ENCODE data around the gene TUBA4B.
A peak's percentile ranks its signal among the peaks of the same experiment; 100 is the strongest.
"Not testable (repeated sequence)": the region's sequence is repeated elsewhere in the genome, so short reads cannot be mapped to it uniquely, and the experiment has no call there.

TUBA4B gene

DNA sequence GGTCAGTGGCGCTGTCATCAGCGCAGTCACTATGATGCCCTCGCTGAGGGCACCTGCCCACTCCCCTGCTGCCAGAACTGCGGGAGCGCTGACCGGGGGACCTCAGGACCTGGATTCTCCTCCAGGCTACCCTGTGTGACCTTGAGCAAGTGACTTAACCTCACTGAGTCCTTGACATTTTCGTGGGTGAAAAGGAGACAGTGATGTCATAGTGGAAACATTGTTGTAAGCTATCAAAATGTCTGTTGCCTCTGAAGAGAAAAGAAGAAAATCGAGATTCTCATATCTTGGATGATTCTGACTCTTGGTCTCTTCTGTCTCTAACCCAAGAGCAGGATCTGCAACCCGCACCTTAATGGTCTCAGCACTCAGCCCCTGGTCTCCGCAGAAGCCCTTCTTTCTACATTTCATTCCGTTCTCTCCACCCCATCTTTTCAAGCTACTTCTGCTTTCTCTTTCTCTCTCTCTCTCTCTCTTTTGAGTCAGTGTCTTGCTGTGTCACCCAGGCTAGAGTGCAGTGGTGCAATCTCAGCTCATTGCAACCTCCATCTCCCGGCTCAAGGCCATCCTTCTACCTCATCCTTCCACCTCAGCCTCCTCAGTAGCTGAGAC lies 1.7 kb downstream of the TUBA4B start:
- DNase-seq (ENCODE audit: low spot score), result no peak
- TF ChIP-seq, protein P1, sequence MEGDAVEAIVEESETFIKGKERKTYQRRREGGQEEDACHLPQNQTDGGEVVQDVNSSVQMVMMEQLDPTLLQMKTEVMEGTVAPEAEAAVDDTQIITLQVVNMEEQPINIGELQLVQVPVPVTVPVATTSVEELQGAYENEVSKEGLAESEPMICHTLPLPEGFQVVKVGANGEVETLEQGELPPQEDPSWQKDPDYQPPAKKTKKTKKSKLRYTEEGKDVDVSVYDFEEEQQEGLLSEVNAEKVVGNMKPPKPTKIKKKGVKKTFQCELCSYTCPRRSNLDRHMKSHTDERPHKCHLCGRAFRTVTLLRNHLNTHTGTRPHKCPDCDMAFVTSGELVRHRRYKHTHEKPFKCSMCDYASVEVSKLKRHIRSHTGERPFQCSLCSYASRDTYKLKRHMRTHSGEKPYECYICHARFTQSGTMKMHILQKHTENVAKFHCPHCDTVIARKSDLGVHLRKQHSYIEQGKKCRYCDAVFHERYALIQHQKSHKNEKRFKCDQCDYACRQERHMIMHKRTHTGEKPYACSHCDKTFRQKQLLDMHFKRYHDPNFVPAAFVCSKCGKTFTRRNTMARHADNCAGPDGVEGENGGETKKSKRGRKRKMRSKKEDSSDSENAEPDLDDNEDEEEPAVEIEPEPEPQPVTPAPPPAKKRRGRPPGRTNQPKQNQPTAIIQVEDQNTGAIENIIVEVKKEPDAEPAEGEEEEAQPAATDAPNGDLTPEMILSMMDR (IDR thresholded peaks at IDR 0.05), result no peak
- peak overlapping the region; percentile 76 to 92 for H3K27ac ChIP-seq
- H3K4me3 ChIP-seq, result peak overlapping the region; percentile 87

DNA sequence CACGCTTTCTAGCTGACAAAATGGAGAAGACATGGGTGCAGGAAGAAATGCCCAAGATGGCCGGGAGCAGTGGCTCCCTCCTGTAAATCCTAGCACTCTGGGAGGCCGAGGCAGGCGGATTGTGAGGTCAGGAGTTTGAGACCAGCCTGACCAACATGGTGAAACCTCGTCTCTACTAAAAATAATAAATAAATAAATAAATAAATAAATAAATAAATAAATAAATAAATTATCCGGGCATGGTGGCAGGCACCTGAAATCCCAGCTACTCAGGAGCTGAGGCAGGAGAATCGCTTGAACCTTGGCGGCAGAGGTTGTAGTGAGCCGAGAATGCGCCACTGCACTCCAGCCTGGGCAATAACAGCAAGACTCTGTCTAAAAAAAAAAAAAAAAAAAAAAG lies 5.9 kb downstream of the TUBA4B start:
- H3K4me3 ChIP-seq; DNase-seq (ENCODE audit: low spot score); H3K27ac ChIP-seq: not testable (repeated sequence)

DNA sequence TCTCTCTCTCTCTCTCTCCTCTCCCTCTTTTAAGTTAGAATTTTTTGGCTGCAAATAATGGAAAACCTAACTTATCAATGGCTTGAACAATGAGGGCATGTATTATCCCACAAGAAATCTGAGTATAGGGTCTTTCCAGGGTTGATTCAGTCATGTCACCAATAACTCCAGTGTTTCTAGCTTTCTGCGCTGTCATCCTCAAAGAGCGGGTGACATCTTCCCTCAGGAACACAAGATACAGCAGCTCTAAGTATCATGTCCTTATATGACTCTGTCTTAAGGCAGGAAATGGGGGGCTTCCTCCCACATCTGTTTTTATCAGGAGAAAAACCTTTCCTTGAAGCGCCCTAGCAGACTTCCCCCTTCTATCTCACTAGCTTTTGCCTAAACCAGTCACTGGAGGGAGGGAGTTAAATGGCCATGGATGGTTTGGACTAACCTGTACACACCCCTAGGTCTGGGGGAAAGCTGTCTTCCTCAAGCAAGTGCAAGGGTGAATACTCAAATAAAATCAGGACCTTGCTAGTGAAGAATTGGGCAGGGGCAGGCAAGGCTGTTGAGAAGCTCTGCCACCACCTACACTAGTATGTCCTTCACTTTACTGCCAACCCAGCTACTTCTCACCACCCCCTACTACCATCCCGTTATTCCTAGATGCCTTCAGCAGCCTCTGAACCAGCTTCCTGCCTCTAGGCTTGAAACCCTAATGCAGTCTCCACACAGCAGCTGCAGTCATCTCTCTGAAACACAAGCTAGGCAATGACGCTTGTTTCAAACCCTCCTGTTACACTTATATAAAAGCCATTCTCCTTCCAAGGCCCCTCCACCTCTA lies 8.2 kb downstream of the TUBA4B start:
- DNase-seq (ENCODE audit: low spot score), result no peak
- TF ChIP-seq, protein P1 (IDR thresholded peaks at IDR 0.05), result no peak
- Histone ChIP-seq H3K4me3 (no peak overlapping the region), H3K27ac (no peak overlapping the region)

DNA sequence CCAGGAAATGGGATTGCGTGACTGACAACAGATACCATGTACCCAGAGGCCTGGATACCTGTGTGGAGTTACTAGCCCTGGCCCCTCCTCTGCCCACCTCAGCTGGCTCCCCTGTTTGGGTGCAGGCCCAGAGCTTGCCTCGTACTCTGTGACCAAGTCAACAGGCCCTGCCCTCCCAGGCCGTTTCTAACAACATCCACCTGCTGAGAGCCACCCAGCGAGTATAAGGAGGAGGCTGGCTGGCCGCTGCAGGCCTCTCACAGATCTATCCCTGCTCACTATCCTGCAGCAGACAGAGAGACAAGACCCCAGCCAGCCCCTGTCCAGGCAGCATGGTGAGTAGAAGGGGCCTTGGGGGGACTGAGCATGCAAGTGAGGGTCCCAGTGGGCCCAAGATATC lies 13.2 kb downstream of the TUBA4B start:
- DNase-seq (ENCODE audit: low spot score), result no peak
- H3K27ac ChIP-seq, result no peak overlapping the region
- H3K4me3 ChIP-seq, result no peak overlapping the region
- TF ChIP-seq, protein P1 (IDR thresholded peaks at IDR 0.05), result no peak

DNA sequence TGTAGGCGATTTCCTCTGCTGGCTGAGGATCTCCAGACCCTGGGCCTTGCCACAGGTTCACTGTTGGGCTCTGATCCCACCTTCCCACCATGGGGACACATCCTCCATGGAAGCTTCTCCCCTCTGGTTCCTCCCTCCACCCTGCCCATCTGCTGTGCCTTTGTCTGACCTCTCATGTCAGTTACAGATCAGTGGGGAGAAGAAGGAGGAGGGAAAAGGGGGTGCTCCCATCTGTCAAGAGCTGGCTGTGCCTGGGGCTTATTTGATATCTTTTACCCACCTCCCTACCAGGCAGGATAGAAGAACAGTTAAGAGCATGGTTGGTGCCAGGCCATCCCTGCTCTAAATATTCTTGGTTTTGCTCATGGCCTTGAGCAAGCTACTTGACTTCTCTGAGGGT lies 13.8 kb downstream of the TUBA4B start:
- TF ChIP-seq, protein P1 (IDR thresholded peaks at IDR 0.05), result no peak
- H3K4me3 ChIP-seq, result no peak overlapping the region
- H3K27ac ChIP-seq, result no peak overlapping the region
- no peak for DNase-seq (ENCODE audit: low spot score)

DNA sequence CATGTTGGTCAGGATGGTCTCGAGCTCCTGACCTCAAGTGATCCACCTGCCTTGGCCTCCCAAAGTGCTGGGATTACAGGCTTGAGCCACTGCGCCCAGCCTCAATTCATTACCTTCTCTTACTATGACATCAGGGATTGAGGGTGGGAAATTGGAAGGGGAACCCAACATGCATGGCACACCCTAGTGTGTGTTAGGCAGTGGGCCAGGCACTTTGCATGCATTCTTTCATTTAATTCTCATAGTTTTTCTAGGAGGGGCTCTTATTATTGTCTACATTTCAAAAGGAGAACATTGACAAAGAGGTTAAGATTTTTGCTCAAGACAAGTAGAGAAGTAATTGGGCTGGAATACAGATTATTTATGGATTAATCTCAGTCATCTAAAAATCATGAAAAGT lies 15.3 kb downstream of the TUBA4B start:
- TF ChIP-seq, protein P1 (IDR thresholded peaks at IDR 0.05), result no peak
- Histone ChIP-seq H3K4me3 (no peak overlapping the region), H3K27ac (no peak overlapping the region)
- DNase-seq (ENCODE audit: low spot score), result no peak

DNA sequence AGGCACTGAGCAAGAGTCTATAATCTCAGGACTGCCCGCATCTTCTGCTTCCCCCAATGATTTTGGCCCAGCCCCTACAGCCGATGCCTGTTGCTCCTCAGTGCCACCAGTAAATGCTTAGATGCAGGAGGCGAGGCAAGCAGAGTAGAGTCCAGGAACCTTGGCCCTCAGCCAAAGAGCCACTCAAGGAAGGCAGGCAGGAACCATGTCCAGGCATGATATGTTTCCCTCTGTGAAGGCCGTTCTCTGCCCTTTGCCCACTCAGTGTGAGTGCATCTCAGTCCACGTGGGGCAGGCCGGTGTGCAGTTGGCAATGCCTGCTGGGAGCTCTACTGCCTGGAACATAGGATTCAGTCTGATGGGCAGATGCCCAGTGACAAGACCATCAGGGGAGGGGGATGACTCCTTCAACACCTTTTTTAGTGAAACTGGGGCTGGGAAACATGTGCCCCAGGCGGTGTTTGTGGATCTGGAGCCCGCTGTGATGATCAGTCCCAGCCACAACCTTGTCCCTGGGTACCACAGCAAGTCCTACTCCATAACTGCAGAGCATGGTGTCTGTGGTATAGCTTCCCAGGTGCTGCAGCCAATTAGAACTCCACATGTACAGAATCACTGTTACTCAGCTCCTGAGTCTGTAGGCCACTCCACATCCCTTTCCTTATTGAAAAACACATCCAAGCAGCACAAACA lies 16.5 kb downstream of the TUBA4B start:
- H3K4me3 ChIP-seq, result no peak overlapping the region
- TF ChIP-seq, protein P1 (IDR thresholded peaks at IDR 0.05), result no peak
- DNase-seq (ENCODE audit: low spot score), result no peak
- H3K27ac ChIP-seq, result no peak overlapping the region
